Measurements from ENCODE around the gene SYCP2L. TPM values are rescaled to one million over a fixed set of nuclear protein-coding genes. Genes with fewer than 3 reads are reported as not detected.
"Not testable (repeated sequence)": the region's sequence is repeated elsewhere in the genome, so short reads cannot be mapped to it uniquely, and the experiment has no call there.

Gene SYCP2L
- total RNA-seq, 3 donors from 2014 or later: 0.12 to 0.57 TPM; not detected in 1

GRCh38 chr6:10882657-10883171 is 4.1 kb upstream of the SYCP2L start:
- Histone ChIP-seq H3K36me3 (ENCODE audit: low read depth) (no peaks in the 10 kb centered on the region), H3K4me1 (ENCODE audit: low read depth) (peaks cover 4% of the 10 kb centered on the region), H3K4me3 (no peak overlapping the region), H3K9me3 (no peaks in the 10 kb centered on the region)
- DNase-seq (no peak), ATAC-seq (no peak)
- intact Hi-C loops (cut with DNase I, micrococcal nuclease): no loop called here
- no peak for TF ChIP-seq CTCF (IDR thresholded peaks at IDR 0.05)

- no peak overlapping the region for H3K4me3 ChIP-seq
- DNase-seq (no peak), ATAC-seq (no peak)
- intact Hi-C loops (cut with DNase I, micrococcal nuclease): no loop called here
- H3K36me3 ChIP-seq (ENCODE audit: low read depth): no peaks in the 10 kb centered on the region
- no peaks in the 10 kb centered on the region for H3K9me3 ChIP-seq
- TF ChIP-seq CTCF (IDR thresholded peaks at IDR 0.05): no peak
- H3K4me1 ChIP-seq (ENCODE audit: low read depth): peaks cover 4% of the 10 kb centered on the region
Observed at GRCh38 chr6:10883312-10884244, 3.3 kb upstream of the SYCP2L start.

- Histone ChIP-seq H3K9me3 (no peaks in the 10 kb centered on the region), H3K36me3 (ENCODE audit: low read depth) (no peaks in the 10 kb centered on the region), H3K4me3 (no peak overlapping the region), H3K4me1 (ENCODE audit: low read depth) (peaks cover 4% of the 10 kb centered on the region)
- DNase-seq (no peak), ATAC-seq (no peak)
- intact Hi-C loops (cut with DNase I, micrococcal nuclease): no loop called here
- no peak for TF ChIP-seq CTCF (IDR thresholded peaks at IDR 0.05)
Observed at GRCh38 chr6:10884245-10884972, 2.4 kb upstream of the SYCP2L start.

- H3K36me3 ChIP-seq (ENCODE audit: low read depth); H3K4me3 ChIP-seq; H3K4me1 ChIP-seq (ENCODE audit: low read depth); intact Hi-C loops (cut with DNase I, micrococcal nuclease); DNase-seq; ATAC-seq; H3K9me3 ChIP-seq: not testable (repeated sequence)
Observed at GRCh38 chr6:10886365-10886690, 524 bp upstream of the SYCP2L start.

- intact Hi-C loops (cut with DNase I, micrococcal nuclease): no loop called here
- Histone ChIP-seq H3K4me1 (ENCODE audit: low read depth) (peaks cover 4% of the 10 kb centered on the region), H3K4me3 (no peak overlapping the region), H3K36me3 (ENCODE audit: low read depth) (no peaks in the 10 kb centered on the region), H3K9me3 (no peaks in the 10 kb centered on the region)
- no peak for TF ChIP-seq CTCF (IDR thresholded peaks at IDR 0.05)
- DNase-seq (no peak), ATAC-seq (no peak)
Observed at GRCh38 chr6:10890151-10890550, 3.3 kb downstream of the SYCP2L start.

- no peak overlapping the region for H3K4me3 ChIP-seq
- H3K4me1 ChIP-seq (ENCODE audit: low read depth): peaks cover 1% of the 10 kb centered on the region
- intact Hi-C loops (cut with DNase I, micrococcal nuclease): no loop called here
- ATAC-seq (no peak), DNase-seq (no peak)
- H3K36me3 ChIP-seq (ENCODE audit: low read depth): no peaks in the 10 kb centered on the region
- no peaks in the 10 kb centered on the region for H3K9me3 ChIP-seq
- no peak for TF ChIP-seq CTCF (IDR thresholded peaks at IDR 0.05)
Observed at GRCh38 chr6:10891960-10892359, 5.1 kb downstream of the SYCP2L start.
